Measurements from ENCODE around the gene SVBP.
A peak's percentile ranks its signal among the peaks of the same experiment; 100 is the strongest.
"Not testable (repeated sequence)": the region's sequence is repeated elsewhere in the genome, so short reads cannot be mapped to it uniquely, and the experiment has no call there.

The SVBP gene

GRCh38 chr1:42816585-42817439 is at the start of gene SVBP, which contains the start of gene ERMAP:
TSS of gene SVBP (minus strand) at chr1:42817397. CDS start at chr1:42816544, 853 bp downstream.
TSS of gene ERMAP (plus strand) at chr1:42817122. CDS start at chr1:42830449, 13,327 bp downstream.
- DNase-seq (ENCODE audit: low spot score) = peak; percentile 83

GRCh38 chr1:42866549-42866948 is 49.4 kb upstream of the SVBP start:
- no peak for DNase-seq (ENCODE audit: low spot score)

GRCh38 chr1:42861014-42861399 is 43.8 kb upstream of the SVBP start:
- no peak for DNase-seq (ENCODE audit: low spot score)

- DNase-seq (ENCODE audit: low spot score) = no peak
Measured at GRCh38 chr1:42860339-42861013, 43.3 kb upstream of the SVBP start.

- not testable (repeated sequence) for DNase-seq (ENCODE audit: low spot score)
Measured at GRCh38 chr1:42859366-42859765, 42.2 kb upstream of the SVBP start.

- not testable (repeated sequence) for DNase-seq (ENCODE audit: low spot score)
Measured at GRCh38 chr1:42856554-42856953, 39.4 kb upstream of the SVBP start.

GRCh38 chr1:42853116-42853884 is 36.1 kb upstream of the SVBP start:
- no peak for DNase-seq (ENCODE audit: low spot score)

- DNase-seq (ENCODE audit: low spot score) = no peak
Measured at GRCh38 chr1:42852608-42852980, 35.4 kb upstream of the SVBP start.

- no peak for DNase-seq (ENCODE audit: low spot score)
Measured at GRCh38 chr1:42851960-42852607, 34.9 kb upstream of the SVBP start.

GRCh38 chr1:42851420-42851819 is 34.2 kb upstream of the SVBP start:
- DNase-seq (ENCODE audit: low spot score) = no peak

- DNase-seq (ENCODE audit: low spot score) = no peak
Measured at GRCh38 chr1:42849944-42850343, 32.7 kb upstream of the SVBP start.

GRCh38 chr1:42848823-42849537 is 31.8 kb upstream of the SVBP start:
- no peak for DNase-seq (ENCODE audit: low spot score)

- DNase-seq (ENCODE audit: low spot score) = no peak
Measured at GRCh38 chr1:42847721-42848460, 30.7 kb upstream of the SVBP start.

- peak; percentile 9 for DNase-seq (ENCODE audit: low spot score)
Measured at GRCh38 chr1:42847111-42847595, 30.0 kb upstream of the SVBP start.

GRCh38 chr1:42846257-42847110 is 29.3 kb upstream of the SVBP start, which contains the start of gene ZNF691:
TSS of gene ZNF691 (plus strand) at chr1:42846613. CDS start at chr1:42849659, 3,046 bp downstream.
- peak; percentile 96 for DNase-seq (ENCODE audit: low spot score)

GRCh38 chr1:42845866-42846256 is 28.7 kb upstream of the SVBP start:
- DNase-seq (ENCODE audit: low spot score) = no peak

- no peak for DNase-seq (ENCODE audit: low spot score)
Measured at GRCh38 chr1:42845193-42845592, 28.0 kb upstream of the SVBP start.

GRCh38 chr1:42844592-42845140 is 27.5 kb upstream of the SVBP start:
- DNase-seq (ENCODE audit: low spot score) = no peak
